CD4-positive, alpha-beta T cell treated with Interleukin-4 for 1 hour (primary cell): Measurements from ENCODE around the gene PANK2.
"Not testable (repeated sequence)": the region's sequence is repeated elsewhere in the genome, so short reads cannot be mapped to it uniquely, and the experiment has no call there.

Experiments
- DNase-seq, 2 donors: peaks; one replicate each; pipeline ENCODE4 v3.0.0-alpha.2; 2020 to 2022

Gene PANK2

DNA sequence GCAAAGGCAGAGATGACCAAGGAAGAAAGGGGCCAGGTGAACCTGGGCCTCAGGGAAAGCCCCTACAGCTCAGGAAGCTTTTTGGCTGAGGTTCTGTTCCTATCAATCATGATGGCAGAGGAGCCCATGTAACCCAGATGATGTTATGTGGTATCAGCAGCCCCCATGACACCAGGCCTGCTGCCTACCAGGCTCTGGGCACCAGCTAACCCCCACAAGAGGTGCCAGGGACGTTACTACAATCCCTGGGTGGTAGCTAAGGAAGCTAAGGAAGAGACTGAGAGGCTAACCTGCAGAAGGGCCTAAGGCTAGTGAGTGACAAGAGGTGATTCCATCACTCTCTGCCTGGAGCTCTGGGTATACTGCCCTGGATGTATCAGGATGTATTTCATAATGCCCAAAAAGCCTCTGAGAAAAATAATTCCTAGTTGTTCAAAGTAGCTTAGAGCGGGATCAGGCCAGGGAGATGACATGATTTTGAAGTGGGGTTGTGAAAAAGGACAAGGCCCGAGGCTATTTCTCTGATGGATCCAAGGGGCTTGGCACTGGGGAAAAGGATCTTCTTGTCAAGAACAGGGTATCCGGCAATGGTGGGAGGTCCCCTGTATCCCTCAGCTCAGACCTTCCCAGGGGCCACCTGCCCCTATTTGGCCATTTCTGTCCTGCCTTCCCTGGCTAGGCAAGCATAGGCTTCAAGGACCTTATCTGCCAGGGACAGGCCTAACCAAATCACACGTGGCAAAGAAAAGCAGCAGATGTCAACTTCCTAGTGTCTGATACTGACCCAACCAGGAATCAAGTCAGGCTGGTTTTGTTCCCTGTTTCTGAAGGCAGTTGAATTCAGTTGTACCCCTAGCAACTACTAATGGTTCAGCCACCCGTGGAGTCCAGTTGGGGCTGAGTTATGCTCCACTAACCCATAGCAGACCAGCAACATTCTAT, 41.3 kb downstream of the PANK2 start:
- no peak for DNase-seq

DNA sequence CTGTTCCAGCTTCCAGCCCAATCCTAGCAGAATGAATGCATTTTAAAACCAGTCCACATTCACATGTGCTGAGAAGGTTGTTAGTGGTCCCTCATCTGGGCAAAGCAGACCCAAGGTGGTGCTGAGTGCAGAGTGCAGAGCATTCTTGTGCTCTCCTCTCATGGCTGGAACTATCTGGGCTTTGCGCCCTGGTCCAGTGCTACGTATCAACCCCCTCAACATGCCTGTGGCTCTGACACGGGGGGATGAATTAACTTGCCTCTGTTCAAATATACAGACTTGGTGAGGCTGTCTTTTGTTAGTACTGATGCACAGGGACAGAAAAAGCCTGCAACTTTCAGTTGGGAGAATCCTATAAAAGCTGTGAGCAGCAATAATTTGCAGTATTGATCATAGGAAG, 42.5 kb downstream of the PANK2 start:
- no peak for DNase-seq

DNA sequence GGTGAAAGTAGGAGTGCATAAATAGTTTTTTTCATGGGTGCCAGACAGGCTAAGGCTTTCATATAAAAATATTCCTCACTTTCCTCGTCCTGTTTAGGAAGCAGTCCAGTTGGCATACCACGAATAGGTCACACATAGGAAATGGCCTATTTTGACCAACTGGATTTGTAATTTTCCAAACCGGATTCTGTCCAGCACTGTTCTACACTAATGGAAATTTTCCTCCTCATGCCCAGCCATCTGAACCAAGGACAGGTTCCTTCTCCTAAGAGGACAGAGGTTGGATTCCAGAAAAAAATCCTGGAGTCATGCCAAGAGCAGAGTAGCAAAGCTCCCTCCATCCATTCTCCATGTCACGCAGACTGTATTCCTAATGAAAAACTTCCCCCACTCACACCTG, 43.1 kb downstream of the PANK2 start:
- no peak for DNase-seq

DNA sequence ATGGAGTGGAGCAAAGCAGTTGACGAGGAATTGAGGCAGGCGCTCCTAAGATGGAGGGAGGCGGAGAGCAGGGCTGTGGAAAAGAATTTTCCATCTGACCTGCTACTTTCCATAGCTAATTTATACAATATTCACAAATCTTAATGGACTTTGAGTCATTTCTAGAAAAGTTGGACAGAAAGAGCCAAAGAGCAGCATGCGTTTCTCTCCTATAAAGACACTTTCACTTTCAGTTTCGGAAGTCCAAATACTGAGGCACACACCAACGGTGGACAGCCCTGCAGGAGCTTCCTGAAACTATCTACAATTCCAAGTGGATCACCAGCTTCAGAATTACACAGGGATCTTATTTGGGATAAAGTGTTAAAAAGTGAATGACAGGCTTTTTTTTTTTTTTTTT, 43.5 kb downstream of the PANK2 start:
- DNase-seq, result peak in 1 of 2 donors; percentile 48

DNA sequence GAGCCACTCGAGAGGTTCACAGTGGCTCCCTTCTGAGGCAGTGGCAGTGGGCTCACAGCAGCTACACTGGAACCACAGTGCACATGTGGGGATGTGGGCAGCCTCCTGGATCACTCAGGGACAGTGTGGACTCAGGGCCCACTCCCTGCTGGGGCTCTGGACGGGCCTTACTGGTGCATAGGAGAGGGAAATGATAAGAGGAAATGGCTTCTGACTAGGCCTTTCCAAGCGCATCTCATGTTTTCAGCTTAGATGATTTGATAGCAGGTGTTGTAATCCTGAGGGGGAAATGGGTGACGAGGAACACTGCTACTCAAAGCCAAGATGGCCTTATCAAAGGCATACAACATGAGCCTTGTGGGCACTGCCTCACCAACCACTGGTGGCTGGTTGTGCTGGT, 44.0 kb downstream of the PANK2 start:
- no peak for DNase-seq

DNA sequence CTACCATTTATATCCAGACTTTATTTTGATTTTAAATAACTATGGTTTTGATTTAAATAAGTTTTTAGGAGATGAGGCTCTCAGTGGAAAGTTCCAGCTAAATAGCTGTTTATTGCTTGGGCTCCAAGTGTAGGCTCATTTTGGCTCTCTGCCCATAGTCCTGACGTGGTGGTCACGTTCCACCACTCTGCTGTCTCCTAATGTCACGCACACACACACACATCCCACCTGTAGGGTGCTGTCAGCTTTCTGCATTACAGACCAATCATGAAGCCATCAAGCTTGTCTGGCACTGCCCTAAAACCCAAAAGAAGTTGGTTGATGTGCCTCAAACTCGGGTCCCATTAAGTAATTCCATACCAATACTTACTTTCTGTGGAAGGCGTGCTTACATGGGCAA, 45.4 kb downstream of the PANK2 start:
- DNase-seq, result no peak

DNA sequence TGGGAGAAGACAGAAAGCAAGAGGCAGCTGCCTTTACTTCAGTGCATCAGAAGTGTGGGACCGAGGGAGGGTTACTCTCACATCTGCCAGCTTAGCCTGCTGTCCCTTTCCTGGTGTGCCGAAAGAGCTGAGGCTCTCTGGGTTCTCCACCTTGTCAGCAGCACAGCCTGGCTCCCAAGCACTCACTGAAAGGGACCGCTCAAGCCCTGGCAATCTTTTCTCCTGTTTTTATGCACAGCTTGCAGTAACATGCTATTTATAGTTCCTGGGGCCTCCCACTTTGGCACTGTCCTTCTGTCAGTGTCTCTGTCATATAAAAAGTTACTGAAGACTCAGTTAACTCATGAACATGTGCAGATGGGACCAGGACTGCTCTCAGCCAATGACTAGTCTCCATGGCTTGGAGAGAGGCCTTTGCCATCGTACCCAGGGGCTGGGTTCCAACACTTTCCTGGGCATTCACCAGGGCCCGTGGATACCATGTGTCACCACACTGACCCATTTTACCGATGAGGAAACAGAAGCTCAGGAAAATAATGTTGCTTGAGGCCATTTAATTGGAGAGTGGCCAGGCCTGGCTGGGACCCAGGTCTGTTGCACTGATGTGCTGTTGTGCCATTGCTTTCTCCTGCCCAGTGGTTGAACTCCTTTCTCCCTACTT, 46.2 kb downstream of the PANK2 start:
- DNase-seq, result no peak

DNA sequence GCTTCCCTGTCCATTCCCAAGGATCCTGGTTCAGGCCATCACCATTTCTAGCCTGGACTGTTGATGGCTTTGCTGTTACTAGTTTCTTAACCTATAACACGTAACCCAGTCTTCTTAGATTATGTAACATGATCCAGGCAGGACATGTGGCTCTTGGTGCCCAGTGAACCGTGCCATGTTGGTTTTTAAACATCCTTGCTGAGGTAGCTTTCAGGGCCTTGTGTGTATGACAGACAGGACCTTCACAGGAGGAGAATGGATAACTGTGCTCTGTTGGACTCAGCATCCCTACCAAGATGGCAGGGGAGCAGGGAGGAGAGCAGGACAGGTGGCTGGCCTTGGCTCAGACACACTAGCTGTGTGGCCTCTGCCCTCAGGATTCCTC, 46.8 kb downstream of the PANK2 start:
- no peak for DNase-seq

DNA sequence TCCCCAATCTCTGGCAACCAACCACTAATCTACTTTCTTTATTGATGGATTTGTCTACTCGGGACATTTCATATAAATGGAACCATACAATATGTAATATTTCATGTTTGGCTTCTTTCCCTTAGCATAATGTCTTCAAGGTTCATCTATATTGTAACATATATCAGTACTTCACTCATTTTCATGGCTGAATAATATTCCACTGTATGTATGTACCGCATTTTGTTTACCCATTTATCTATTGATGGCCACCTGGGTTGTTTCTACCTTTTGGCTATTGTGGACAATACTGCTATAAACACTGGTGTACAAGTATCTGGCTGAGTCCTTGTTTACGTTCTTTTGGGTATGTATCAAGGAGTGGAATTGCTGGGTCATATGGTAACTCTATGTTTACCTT, 48.4 kb downstream of the PANK2 start:
- DNase-seq, result no peak

DNA sequence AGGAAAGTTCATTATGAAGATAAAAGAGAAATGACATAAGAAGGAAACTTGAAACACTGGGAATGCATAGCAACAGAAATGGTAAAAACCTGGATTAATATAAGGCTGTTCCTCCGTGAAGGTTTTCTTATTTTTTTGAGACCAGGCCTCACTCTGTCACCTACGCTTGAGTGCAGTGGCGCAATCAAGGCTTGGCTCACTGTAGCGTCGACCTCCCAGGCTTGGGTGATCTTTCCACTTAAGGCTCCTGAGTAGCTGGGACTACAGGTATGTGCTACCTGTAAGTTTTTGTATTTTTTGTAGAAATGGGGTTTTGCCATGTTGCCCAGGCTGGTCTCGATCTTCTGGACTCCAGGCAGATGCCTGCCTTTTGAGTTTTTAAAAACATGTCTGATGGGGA, 51.7 kb downstream of the PANK2 start:
- DNase-seq, result no peak

DNA sequence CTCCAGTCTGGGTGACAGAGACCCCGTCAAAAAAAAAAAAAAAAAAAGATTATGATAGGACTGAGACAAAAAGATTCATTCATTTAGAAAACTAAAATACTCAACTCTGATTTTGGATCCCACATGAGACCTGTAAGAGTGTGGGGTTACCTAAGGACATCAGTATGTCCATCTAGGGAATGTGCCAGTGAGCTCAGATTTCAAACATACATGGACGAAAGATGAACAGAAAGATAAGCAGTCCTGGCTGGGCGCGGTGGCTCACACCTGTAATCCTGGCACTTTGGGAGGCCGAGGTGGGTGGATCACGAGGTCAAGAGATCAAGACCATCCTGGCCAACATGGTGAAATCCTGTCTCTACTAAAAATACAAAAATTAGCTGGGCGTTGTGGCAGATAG, 57.5 kb downstream of the PANK2 start:
- DNase-seq, result not testable (repeated sequence)

DNA sequence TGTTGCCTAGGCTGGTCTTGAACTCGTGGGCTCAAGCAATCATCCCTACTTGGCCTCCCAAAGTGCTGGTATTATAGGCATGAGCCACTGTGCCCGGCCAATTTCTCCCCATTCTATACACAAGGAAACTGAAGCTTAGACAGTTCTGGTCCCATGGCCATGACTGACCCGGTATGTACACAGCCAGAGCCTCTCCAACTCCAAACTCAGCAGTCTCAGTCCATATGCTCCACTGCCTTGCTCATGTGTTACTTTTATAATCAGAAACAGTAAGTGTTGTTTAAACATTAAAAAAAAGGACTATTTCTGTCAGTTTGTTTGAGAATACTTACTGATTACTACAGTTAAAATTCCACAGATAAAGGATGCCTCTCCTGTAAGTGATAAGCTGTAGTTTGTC, 75.5 kb downstream of the PANK2 start:
- no peak for DNase-seq

DNA sequence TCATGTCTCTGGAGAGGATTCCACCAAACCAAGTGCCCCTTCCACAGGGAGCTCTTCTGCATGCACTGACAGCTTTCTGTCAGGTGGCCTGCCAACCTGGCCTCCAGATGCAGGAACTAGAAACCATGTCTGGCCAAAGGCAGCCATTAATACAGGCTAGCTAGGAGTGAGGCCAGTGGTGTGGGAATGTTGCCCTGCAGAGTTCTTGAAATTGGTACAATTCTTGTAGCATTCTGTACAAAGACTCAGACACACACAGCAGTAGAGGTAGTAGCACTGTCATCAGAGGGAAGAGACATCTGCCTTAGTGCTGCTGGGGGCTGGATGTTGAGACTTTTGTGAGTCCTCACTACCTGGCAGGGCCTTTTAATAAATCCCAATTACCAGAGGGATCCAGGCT, 77.4 kb downstream of the PANK2 start:
- no peak for DNase-seq

DNA sequence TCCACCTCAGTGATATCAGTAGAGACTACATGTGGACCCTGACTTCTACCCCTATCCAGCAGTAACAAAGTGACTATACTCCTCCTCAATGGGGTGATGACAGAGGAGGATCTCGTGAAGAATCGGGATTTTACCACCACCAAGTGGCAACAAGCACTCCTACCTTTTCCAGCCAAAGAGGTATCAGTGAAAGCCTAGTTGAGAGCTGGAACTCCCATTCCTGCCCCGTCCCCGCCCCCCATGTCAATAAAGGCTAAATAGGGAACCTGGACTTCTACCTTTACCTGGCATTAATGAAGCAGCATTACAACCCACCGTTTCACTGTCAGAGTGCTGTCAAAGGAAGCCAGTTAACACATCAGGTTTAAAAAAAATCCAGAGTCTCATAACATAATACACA, 80.8 kb downstream of the PANK2 start:
- DNase-seq, result no peak

DNA sequence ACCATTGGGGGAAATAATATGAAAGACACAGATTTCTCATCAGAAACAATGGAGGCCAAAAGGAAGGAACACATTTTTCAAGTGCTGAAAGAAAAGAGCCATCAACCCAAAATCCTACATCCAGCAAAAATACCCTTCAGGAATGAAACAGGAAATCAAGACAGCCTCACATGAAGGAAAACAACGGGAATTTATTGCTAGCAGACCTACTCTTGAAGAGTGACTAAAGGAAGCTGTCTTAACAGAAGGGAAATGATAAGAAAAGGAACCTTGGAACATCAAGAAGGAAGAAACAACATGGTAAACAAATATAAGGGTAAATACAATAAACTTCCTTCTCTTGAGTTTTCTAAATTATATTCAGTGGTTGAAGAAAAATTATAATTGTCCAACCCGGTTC, 82.0 kb downstream of the PANK2 start:
- DNase-seq, result no peak

DNA sequence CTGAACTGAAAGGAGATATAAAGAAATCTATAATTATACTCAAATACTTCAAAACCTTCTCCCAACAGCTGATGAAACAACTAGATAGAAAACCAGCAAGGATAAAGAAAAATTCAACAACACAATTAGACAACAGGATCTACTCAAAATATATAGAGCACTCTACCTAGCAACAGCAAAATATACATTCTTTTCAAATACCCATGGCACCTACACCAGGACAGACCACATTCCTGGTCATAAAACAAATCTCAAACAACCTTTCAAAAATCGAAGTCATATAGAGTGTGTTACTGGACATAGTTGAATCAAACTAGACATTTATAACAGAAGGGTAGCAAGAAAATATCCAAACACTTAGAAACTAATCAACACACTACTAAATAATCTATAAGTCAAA, 83.0 kb downstream of the PANK2 start:
- no peak for DNase-seq

DNA sequence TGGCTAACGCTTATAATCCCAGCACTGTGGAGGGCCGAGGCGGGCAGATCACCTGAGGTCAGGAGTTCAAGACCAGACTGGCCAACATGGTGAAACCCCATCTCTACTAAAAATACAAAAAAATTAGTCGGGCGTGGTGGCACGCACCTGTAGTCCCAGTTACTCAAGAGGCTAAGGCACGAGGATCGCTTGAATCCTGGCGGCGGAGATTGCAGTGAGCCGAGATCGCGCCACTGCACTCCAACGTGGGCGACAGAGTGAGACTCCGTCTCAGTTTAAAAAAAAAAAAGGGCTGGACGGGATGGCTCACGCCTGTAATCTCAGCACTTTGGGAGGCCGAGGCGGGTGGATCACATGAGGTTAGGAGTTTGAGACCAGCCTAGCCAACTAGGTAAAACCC, 83.4 kb downstream of the PANK2 start:
- not testable (repeated sequence) for DNase-seq

DNA sequence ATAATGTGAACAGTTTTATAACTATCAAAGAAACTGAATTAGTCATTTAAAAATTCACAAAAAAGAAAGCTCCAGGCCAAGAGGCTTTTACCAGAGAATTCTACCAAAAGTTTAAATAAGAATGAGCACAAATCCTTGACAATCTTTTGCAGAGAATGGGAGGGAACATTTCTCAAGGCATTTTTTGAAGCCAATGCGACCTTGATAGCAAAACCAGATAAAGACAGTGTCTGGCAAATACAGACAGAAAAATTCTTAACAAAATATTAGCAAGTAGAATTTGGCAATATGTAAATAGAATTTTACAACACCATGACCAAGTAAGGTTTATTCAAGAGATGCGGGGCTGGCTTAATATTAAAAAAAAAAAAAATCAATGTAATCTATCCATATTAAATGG, 84.5 kb downstream of the PANK2 start:
- DNase-seq, result no peak

DNA sequence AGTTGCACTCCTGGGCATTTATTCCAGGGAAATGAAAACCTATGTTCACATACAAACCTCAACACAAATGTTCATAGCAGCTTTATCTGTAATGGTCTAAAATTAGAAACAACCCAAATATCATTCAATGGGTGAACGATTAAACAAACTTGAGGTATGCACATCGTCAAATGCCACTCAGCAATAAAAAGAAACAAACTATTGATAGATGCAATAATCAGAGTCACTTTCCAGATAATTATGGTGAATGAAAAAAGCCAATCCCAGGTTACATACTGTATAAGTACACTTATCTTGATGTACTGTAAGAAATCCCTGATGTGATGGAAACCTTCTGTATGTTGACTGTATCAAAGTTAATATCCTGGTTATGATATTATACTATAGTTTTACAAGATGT, 87.3 kb downstream of the PANK2 start:
- no peak for DNase-seq
